GM13977 (cell line): ENCODE results near the gene COX8A.

Source experiments
- DNase-seq: peaks from one replicate; pipeline ENCODE4 v3.0.0; 2012; ENCODE audit warnings: low spot score
- in situ Hi-C: fragments of 300-500 bp; cut with MboI; formaldehyde crosslinking; loops from one replicate; pipeline ENCODE4 v1.12.0; 2022; ENCODE audit warnings: low sequenced_read_pairs, low pct_unique_long_range_greater_than_20kb, mixed read lengths, inconsistent platforms; ENCODE audit not compliant: unreplicated experiment
- TF ChIP-seq, protein P1 (sequence below): IDR thresholded peaks from 2 replicates; pipeline ENCODE4 v1.5.1; 2012; ENCODE audit warnings: mild to moderate bottlenecking, control low read depth; ENCODE audit not compliant: insufficient read depth; ENCODE audit errors: extremely low read depth, missing control alignments

The COX8A gene

GRCh38 chr11:64011371-64011770, 37.0 kb downstream of the COX8A start:
- no peak for DNase-seq
- TF ChIP-seq, protein P1, sequence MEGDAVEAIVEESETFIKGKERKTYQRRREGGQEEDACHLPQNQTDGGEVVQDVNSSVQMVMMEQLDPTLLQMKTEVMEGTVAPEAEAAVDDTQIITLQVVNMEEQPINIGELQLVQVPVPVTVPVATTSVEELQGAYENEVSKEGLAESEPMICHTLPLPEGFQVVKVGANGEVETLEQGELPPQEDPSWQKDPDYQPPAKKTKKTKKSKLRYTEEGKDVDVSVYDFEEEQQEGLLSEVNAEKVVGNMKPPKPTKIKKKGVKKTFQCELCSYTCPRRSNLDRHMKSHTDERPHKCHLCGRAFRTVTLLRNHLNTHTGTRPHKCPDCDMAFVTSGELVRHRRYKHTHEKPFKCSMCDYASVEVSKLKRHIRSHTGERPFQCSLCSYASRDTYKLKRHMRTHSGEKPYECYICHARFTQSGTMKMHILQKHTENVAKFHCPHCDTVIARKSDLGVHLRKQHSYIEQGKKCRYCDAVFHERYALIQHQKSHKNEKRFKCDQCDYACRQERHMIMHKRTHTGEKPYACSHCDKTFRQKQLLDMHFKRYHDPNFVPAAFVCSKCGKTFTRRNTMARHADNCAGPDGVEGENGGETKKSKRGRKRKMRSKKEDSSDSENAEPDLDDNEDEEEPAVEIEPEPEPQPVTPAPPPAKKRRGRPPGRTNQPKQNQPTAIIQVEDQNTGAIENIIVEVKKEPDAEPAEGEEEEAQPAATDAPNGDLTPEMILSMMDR: no peak
- in situ Hi-C loops: no loop called here

GRCh38 chr11:64013141-64013896, 38.9 kb downstream of the COX8A start:
- in situ Hi-C loops: no loop called here

GRCh38 chr11:64014356-64014755, 39.9 kb downstream of the COX8A start:
- no peak for DNase-seq
- in situ Hi-C loops: no loop called here
- TF ChIP-seq, protein P1: no peak

More at GRCh38 chr11:64013141-64013896, 38.9 kb downstream of the COX8A start:
- no peak for DNase-seq
- TF ChIP-seq, protein P1: no peak

DNA sequence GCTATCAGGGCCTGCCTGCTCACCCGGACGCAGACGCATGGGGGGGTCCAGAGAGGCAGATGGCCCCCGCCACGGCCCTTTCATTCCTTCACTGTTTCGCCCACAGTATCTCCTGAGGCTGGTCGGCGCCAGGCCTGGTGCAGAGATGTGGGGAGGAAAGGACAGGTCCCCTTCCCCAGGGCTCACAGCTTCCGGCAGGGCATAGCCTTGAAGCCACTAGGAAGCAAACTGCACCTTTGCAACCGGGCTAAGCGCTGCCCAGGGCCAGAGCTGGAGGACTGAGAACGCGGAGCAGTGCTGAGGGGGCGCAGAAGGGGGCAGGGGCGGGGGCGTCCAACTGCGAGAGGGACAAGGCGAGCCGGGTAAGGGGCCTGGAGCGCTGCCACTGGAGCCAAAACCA, 41.1 kb downstream of the COX8A start:
- TF ChIP-seq, protein P1: no peak
- no peak for DNase-seq
- in situ Hi-C loops: no loop called here

DNA sequence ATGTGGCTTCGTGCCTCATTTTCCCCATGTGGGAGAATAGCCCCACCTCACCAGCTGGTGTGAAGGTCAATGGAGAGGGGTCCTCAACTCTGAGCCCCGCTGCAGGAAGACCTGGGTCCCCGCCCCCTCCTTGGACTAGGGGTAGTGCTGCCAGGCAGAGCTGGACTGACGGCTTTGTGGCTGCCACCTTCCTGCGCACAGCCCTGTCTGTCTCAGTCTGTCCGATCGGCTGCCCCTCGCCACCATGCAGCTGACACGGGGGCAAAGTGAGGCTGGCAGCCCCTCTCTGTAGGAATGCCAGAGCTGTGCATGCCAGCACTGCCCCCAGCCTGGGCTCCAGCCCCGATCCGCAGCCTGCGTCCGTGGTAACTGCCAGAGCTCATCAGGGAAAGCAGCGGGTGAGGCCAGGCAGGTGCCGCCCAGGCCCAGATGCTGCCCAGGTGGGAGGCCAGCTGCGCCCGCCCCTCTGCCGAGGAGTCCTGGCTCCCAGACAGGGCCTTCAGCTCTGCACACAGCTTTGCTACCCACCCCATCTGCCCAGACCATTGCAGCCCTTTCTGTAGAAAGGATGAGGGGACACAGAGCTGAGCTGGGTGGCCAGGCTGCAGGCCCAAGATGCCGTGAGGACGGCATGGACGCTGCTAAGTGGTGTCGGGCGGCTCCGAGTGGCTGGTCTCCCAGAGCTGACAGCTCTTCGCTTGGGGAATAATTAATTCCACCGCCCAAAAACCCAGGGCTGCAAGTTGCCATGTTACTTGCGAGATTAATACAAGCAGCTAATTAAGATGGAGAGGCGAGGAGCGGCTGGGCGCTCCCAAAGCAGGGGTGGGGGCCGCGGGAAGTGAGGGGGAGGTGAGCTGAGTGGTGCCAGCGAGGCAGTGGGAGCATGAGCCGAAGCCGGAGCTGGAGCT, 41.8 kb downstream of the COX8A start:
- DNase-seq: no peak
- in situ Hi-C loops: no loop called here
- TF ChIP-seq, protein P1: no peak

DNA sequence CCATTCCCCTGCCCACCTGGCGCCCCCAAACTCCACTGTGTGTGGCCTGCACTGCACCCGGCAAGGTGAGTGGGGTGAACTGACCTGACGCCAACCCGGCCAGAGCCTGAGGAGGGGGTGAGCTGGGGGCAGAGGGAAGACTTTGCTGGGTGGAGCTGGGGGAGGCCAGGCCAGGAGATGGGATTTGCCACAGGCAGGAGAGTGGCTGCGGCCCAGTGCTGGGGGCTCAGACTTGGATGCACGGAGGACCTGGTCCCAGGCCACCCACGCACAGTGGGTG, 43.5 kb downstream of the COX8A start:
- DNase-seq: no peak
- in situ Hi-C loops: no loop called here
- TF ChIP-seq, protein P1: no peak
